ENCODE results near the gene PARD3. TPM values are rescaled to one million over a fixed set of nuclear protein-coding genes. Genes with fewer than 3 reads are reported as not detected.

Gene PARD3
- total and polyA plus RNA-seq, 2 donors (not counting 3 experiments of a cell fraction or from before 2014, with no cell fraction given) = 7.3 to 24.1 TPM

GRCh38 chr10:34681933-34682332, 133.2 kb downstream of the PARD3 start:
- H3K4me2 ChIP-seq (ENCODE audit: insufficient read depth, low read length) = no peak overlapping the region
- intact Hi-C loops (cut with micrococcal nuclease) = no loop called here
- H3K4me1 ChIP-seq (ENCODE audit: control insufficient read depth, extremely low read depth, insufficient read depth, low read length) = no peaks in the 10 kb centered on the region
- ChIA-PET CTCF (interaction anchor here (1.0 to 1.3 kb wide), 2 partner anchors 16 to 42 kb away, joined by 4 to 5 read pairs; no protein-coding TSS in a partner anchor), POLR2A (no interaction called here)
- no TSS peak for BruUV-seq (replicated peaks)
- no peaks in the 10 kb centered on the region for H3K9me3 ChIP-seq (replicated peaks; ENCODE audit: control insufficient read depth, insufficient read depth, low read length)
- no peaks in the 10 kb centered on the region for H4K20me1 ChIP-seq (replicated peaks; ENCODE audit: control insufficient read depth, extremely low read depth, insufficient read depth, low read length)
- H2AFZ ChIP-seq (ENCODE audit: low read depth, low read length) = no peak overlapping the region
- H3K9ac ChIP-seq (replicated peaks; ENCODE audit: extremely low read depth, insufficient read depth, low read length) = no peak overlapping the region
- dilution Hi-C loops (cut with MboI; ENCODE audit: extremely low pct_ligation_motif_present, low sequenced_read_pairs) = no loop called here
- H3K36me3 ChIP-seq (ENCODE audit: control insufficient read depth in 2 of 2, extremely low read depth in 1 of 2, insufficient read depth in 2 of 2, low read length in 2 of 2) = no peaks in the 10 kb centered on the region
- H3K9me1 ChIP-seq (replicated peaks; ENCODE audit: control insufficient read depth, extremely low read depth, insufficient read depth, low read length) = no peaks in the 10 kb centered on the region
- peaks cover 2% of the 10 kb centered on the region for H3K79me2 ChIP-seq (ENCODE audit: control insufficient read depth, insufficient read depth, low read length)
- no peak overlapping the region for H3K4me3 ChIP-seq (replicated peaks in 1 of 3; ENCODE audit: insufficient read depth in 1 of 3, low read depth in 1 of 3, low read length in 3 of 3)
- no peak overlapping the region for H3K27ac ChIP-seq (ENCODE audit: insufficient read depth, low read depth, low read length)
- TF ChIP-seq FOS (IDR thresholded peaks at IDR 0.05; ENCODE audit: borderline replicate concordance, insufficient read depth, low read length) (no peak), MAX (IDR thresholded peaks at IDR 0.05; ENCODE audit: insufficient read depth, insufficient read length) (no peak), JUN (IDR thresholded peaks at IDR 0.05; ENCODE audit: borderline replicate concordance, insufficient read depth, insufficient read length, low read depth) (no peak), CTCF (IDR thresholded peaks at IDR 0.05; ENCODE audit: extremely low read depth in 1 of 2, insufficient read depth in 1 of 2, low read depth in 1 of 2, low read length in 2 of 2) (no peak), POLR2AphosphoS5 (IDR thresholded peaks at IDR 0.05; ENCODE audit: insufficient read depth, low read depth, low read length) (no peak)
- FAIRE-seq = no peak
- no peak for DNase-seq (ENCODE audit: low read depth, low spot score)
- H3K27me3 ChIP-seq (ENCODE audit: control insufficient read depth in 2 of 2, insufficient read depth in 2 of 2, low read length in 2 of 2) = no peaks in the 10 kb centered on the region

GRCh38 chr10:34679177-34679576, 135.9 kb downstream of the PARD3 start:
- Histone ChIP-seq H3K9me3 (replicated peaks; ENCODE audit: control insufficient read depth, insufficient read depth, low read length) (no peaks in the 10 kb centered on the region), H3K4me1 (ENCODE audit: control insufficient read depth, extremely low read depth, insufficient read depth, low read length) (no peaks in the 10 kb centered on the region), H3K27ac (ENCODE audit: insufficient read depth, low read depth, low read length) (no peak overlapping the region), H3K27me3 (ENCODE audit: control insufficient read depth in 2 of 2, insufficient read depth in 2 of 2, low read length in 2 of 2) (no peaks in the 10 kb centered on the region), H2AFZ (ENCODE audit: low read depth, low read length) (no peak overlapping the region), H3K4me3 (replicated peaks in 1 of 3; ENCODE audit: insufficient read depth in 1 of 3, low read depth in 1 of 3, low read length in 3 of 3) (no peak overlapping the region), H3K9me1 (replicated peaks; ENCODE audit: control insufficient read depth, extremely low read depth, insufficient read depth, low read length) (no peaks in the 10 kb centered on the region), H3K79me2 (ENCODE audit: control insufficient read depth, insufficient read depth, low read length) (no peaks in the 10 kb centered on the region), H4K20me1 (replicated peaks; ENCODE audit: control insufficient read depth, extremely low read depth, insufficient read depth, low read length) (no peaks in the 10 kb centered on the region), H3K36me3 (ENCODE audit: control insufficient read depth in 2 of 2, extremely low read depth in 1 of 2, insufficient read depth in 2 of 2, low read length in 2 of 2) (no peaks in the 10 kb centered on the region), H3K9ac (replicated peaks; ENCODE audit: extremely low read depth, insufficient read depth, low read length) (no peak overlapping the region), H3K4me2 (ENCODE audit: insufficient read depth, low read length) (no peak overlapping the region)
- ChIA-PET CTCF (no interaction called here), POLR2A (no interaction called here)
- no peak for TF ChIP-seq POLR2A (IDR thresholded peaks at IDR 0.05; ENCODE audit: low read depth, low read length)
- intact Hi-C loops (cut with micrococcal nuclease) (no loop called here), dilution Hi-C loops (cut with MboI; ENCODE audit: extremely low pct_ligation_motif_present, low sequenced_read_pairs) (no loop called here)
- FAIRE-seq (no peak), DNase-seq (ENCODE audit: low read depth, low spot score) (no peak)
- no TSS peak for BruUV-seq (replicated peaks)
